K562 (cell line): ENCODE measurements around the gene OR5H2. TPM values are rescaled to one million over a fixed set of nuclear protein-coding genes. Genes with fewer than 3 reads are reported as not detected.

ENCODE experiments used
- ATAC-seq: fragments of 200-7000 bp; cut with Tn5 transposase; 3 replicates; pipeline ENCODE4 v1.9.1; 2020; ENCODE audit warnings: moderate library complexity
- BruUV-seq: library from RNA; stranded (reverse); fragments of 400-500 nt; replicated peaks from 2 replicates; lab custom pipeline; 2021; lab: Mats Ljungman, UMichigan
- CTCF ChIA-PET: fragments of 300-600 bp; formaldehyde crosslinking; extraction: SDS; loops from one replicate; lab custom pipeline; 2021; ENCODE audit warnings: low intra/inter-chr PET ratio; lab: Yijun Ruan, JAX
- POLR2A ChIA-PET: fragments of 300-600, 350-650 bp; sonication (Branson Sonifier 250); formaldehyde crosslinking; extraction: SDS; loops from one replicate; lab custom pipeline; 2021; ENCODE audit warnings: antibody characterized with exemption, inconsistent platforms; lab: Yijun Ruan, JAX
- DNase-seq, 4 experiments: peaks; one replicate each; pipeline versions ENCODE4 v3.0.0 to v3.0.0-alpha.2; 2011 to 2018; ENCODE audit warnings: low spot score in 3 of 4, mixed read lengths in 3 of 4; ENCODE audit errors: extremely low read depth in 1 of 4
- FAIRE-seq: peaks from 2 replicates; lab custom pipeline; 2011; peaks lifted over from hg19 to GRCh38; lab: Jason Lieb, UNC
- H2AFZ ChIP-seq: 2 replicates; pipeline ENCODE4 v1.6.0; 2011; ENCODE audit warnings: low read depth, low read length, control low read depth, inconsistent platforms
- H3K27ac ChIP-seq: fragments of 200-600 bp; 3 replicates; pipeline ENCODE4 v1.8.0; 2011; ENCODE audit warnings: low read depth, mild to moderate bottlenecking, control low read depth, inconsistent platforms, low read length, moderate library complexity, mixed read lengths; ENCODE audit errors: extremely low read depth
- H3K27me3 ChIP-seq, 2 experiments: fragments of 300-600 bp in 1 of 2; 2 replicates in 1 of 2; 3 replicates in 1 of 2; pipeline versions ENCODE4 v1.6.0 to v1.8.0; 2011; ENCODE audit warnings: inconsistent platforms in 2 of 2, low read length in 2 of 2, mild to moderate bottlenecking in 1 of 2, mixed read lengths in 1 of 2, moderate library complexity in 1 of 2; ENCODE audit not compliant: control insufficient read depth in 2 of 2, insufficient read depth in 2 of 2
- H3K36me3 ChIP-seq: fragments of 300-600 bp; 3 replicates; pipeline ENCODE4 v1.8.0; 2011; ENCODE audit warnings: mild to moderate bottlenecking, low read length, inconsistent platforms; ENCODE audit not compliant: control insufficient read depth, insufficient read depth
- H3K4me1 ChIP-seq, 2 experiments: fragments of 200-600 bp in 1 of 2; replicated peaks in 1 of 2; 2 replicates in 1 of 2; 3 replicates in 1 of 2; pipeline versions ENCODE4 v1.5.1 to v1.8.0; 2011; ENCODE audit warnings: inconsistent platforms in 2 of 2, low read length in 2 of 2, mild to moderate bottlenecking in 1 of 2, mixed read lengths in 1 of 2, moderate library complexity in 1 of 2; ENCODE audit not compliant: control insufficient read depth in 2 of 2, insufficient read depth in 2 of 2
- H3K4me2 ChIP-seq: 2 replicates; pipeline ENCODE4 v1.6.1; 2011; ENCODE audit warnings: low read length, control low read depth, inconsistent platforms, mixed read lengths; ENCODE audit not compliant: insufficient read depth
- H3K4me3 ChIP-seq: fragments of 200-600 bp; sonication (generic), shearing (Covaris generic); 2 replicates; pipeline ENCODE4 v1.5.1; 2016; ENCODE audit warnings: control low read depth, inconsistent platforms
- H3K79me2 ChIP-seq: fragments of 200-600 bp; 3 replicates; pipeline ENCODE4 v1.8.0; 2011; ENCODE audit warnings: low read length, inconsistent platforms; ENCODE audit not compliant: control insufficient read depth, insufficient read depth
- H3K9ac ChIP-seq, 2 experiments: 2 replicates each; pipeline versions ENCODE4 v1.6.0 to v1.6.1; 2011; ENCODE audit warnings: low read depth in 2 of 2, low read length in 2 of 2, control low read depth in 1 of 2, inconsistent platforms in 1 of 2, mild to moderate bottlenecking in 1 of 2, mixed read lengths in 1 of 2; ENCODE audit not compliant: insufficient read depth in 1 of 2
- H3K9me1 ChIP-seq: one replicate; pipeline ENCODE4 v1.6.0; 2011; ENCODE audit warnings: inconsistent platforms, mild to moderate bottlenecking, low read length, moderate library complexity; ENCODE audit not compliant: control insufficient read depth, insufficient read depth
- H3K9me3 ChIP-seq: replicated peaks from 2 replicates; pipeline ENCODE4 v1.5.1; 2011; ENCODE audit warnings: low read depth, low read length, inconsistent platforms; ENCODE audit not compliant: control insufficient read depth, insufficient read depth
- H4K20me1 ChIP-seq: replicated peaks from 2 replicates; pipeline ENCODE4 v1.6.1; 2011; ENCODE audit warnings: low read length, inconsistent platforms, mixed read lengths; ENCODE audit not compliant: control insufficient read depth, insufficient read depth
- CXXC5 ChIP-seq: fragments of 250-450 bp; sonication (Bioruptor Pico); IDR thresholded peaks from 2 replicates; pipeline ENCODE4 v1.8.0; 2022; ENCODE audit warnings: inconsistent platforms, mild to moderate bottlenecking, moderate library complexity
- FUS ChIP-seq: fragments of 200-400 bp; formaldehyde crosslinking; optimal IDR thresholded peaks from 2 replicates; pipeline ENCODE3; 2017; ENCODE audit warnings: low read depth, low read length
- LARP7 ChIP-seq: fragments of 450-650 bp; IDR thresholded peaks from 2 replicates; pipeline ENCODE4 v1.6.1; 2016
- MTA3 ChIP-seq: fragments of 450-650 bp; formaldehyde crosslinking; IDR thresholded peaks from 2 replicates; pipeline ENCODE4 v1.6.1; 2017; ENCODE audit warnings: mild to moderate bottlenecking, borderline replicate concordance
- NR0B1 ChIP-seq: fragments of 450-650 bp; IDR thresholded peaks from one replicate; pipeline ENCODE4 v1.6.1; 2018; ENCODE audit warnings: mild to moderate bottlenecking, moderate library complexity; ENCODE audit not compliant: partially characterized antibody
- POU5F1 ChIP-seq: fragments of 150-350 bp; IDR thresholded peaks from 2 replicates; pipeline ENCODE4 v1.6.1; 2014; ENCODE audit warnings: borderline replicate concordance, low read length, low read depth, mild to moderate bottlenecking; ENCODE audit not compliant: partially characterized antibody
- STAT6 ChIP-seq: sonication (generic); formaldehyde crosslinking; IDR thresholded peaks from 2 replicates; pipeline ENCODE4 v1.8.1; 2023; ENCODE audit warnings: mild to moderate bottlenecking, missing genetic modification reagents
- TCFL5 ChIP-seq: fragments of 250-450 bp; sonication (Bioruptor Pico); conservative IDR thresholded peaks from 2 replicates; pipeline ENCODE4 v1.6.1; 2021; ENCODE audit warnings: mild to moderate bottlenecking, moderate library complexity, matching md5 sums
- ZNF589 ChIP-seq: fragments of 200-800 bp; sonication (Bioruptor generic); IDR thresholded peaks from 2 replicates; pipeline ENCODE4 v1.6.1; 2016; ENCODE audit warnings: low read depth, missing genetic modification characterization, missing compliant biosample characterization
- WGBS: fragments of 100-300 bp; shearing (Covaris generic); methylation state at CpG from one replicate; pipeline ENCODE4 v1.1.6; 2016; ENCODE audit warnings: low coverage, mixed read lengths; ENCODE audit not compliant: insufficient coverage; ENCODE audit errors: missing lambda C conversion rate; 5-methylcytosine and 5-hydroxymethylcytosine counted together
- in situ Hi-C: fragments of 300-500 bp; cut with MboI; formaldehyde crosslinking; loops from 4 replicates; pipeline ENCODE4 v1.15.0; 2018; ENCODE audit warnings: inconsistent platforms, mixed read lengths
- intact Hi-C: fragments of 100-400 bp; cut with micrococcal nuclease; formaldehyde crosslinking; loops from 2 replicates; pipeline ENCODE4 v1.14.2; 2022
- polyA plus RNA-seq, 8 experiments: library from polyadenylated mRNA; depleted of rRNA in 4 of 8; stranded (reverse) in 5 of 8; unstranded in 3 of 8; fragments of >200 nt; fragmentation: Nextera tagmentation in 2 of 8; fragmentation: Illumina TruSeq in 1 of 8; extraction: Ambion mirVana in 2 of 8; extraction: Trizol in 1 of 8; gene quantifications; 2 replicates each; pipeline versions ENCODE4 v1.2.1 to v1.2.3, GENCODE V29; 2011 to 2014; ENCODE audit warnings: inconsistent platforms in 1 of 8, missing spikeins in 1 of 8
- total RNA-seq, 7 experiments: library from RNA; depleted of rRNA in 6 of 7; stranded (reverse); fragments of >200 nt in 6 of 7; fragmentation: Illumina TruSeq in 2 of 7; extraction: Trizol in 2 of 7; gene quantifications; 2 replicates each; pipeline versions ENCODE4 v1.2.1 to v1.2.3, GENCODE V29; 2011 to 2021; ENCODE audit warnings: low replicate concordance in 1 of 7

The OR5H2 gene
- total and polyA plus RNA-seq, 9 of the 15 experiments (the other 6 are each of a cell fraction or from before 2014, with no cell fraction given): not detected

- DNase-seq: no peak
- Histone ChIP-seq H2AFZ (no peak overlapping the region), H3K9me1 (no peaks in the 10 kb centered on the region), H3K79me2 (no peaks in the 10 kb centered on the region), H3K27ac (no peak overlapping the region), H4K20me1 (no peaks in the 10 kb centered on the region), H3K9me3 (no peaks in the 10 kb centered on the region), H3K4me3 (no peak overlapping the region), H3K4me2 (no peak overlapping the region), H3K27me3 (no peaks in the 10 kb centered on the region), H3K9ac (no peak overlapping the region), H3K36me3 (no peaks in the 10 kb centered on the region), H3K4me1 (no peaks in the 10 kb centered on the region)
- WGBS: 6% methylated on average over 7 of the region's 7 CpGs
- no peak for ATAC-seq
- no peak for FAIRE-seq
- ChIA-PET POLR2A (no interaction called here), CTCF (no interaction called here)
- in situ Hi-C loops (no loop called here), intact Hi-C loops (no loop called here)
- TF ChIP-seq MTA3 (no peak), TCFL5 (no peak), STAT6 (CRISPR knock-in tag) (no peak), ZNF589 (CRISPR knock-in tag) (no peak), LARP7 (no peak), CXXC5 (CRISPR knock-in tag) (no peak), NR0B1 (no peak), POU5F1 (no peak), FUS (no peak)
- no TSS peak for BruUV-seq
Measured at GRCh38 chr3:98243843-98244242, 38.5 kb upstream of the OR5H2 start.
